WTC11 (cell line): Measurements from ENCODE around the gene CA10. TPM values are rescaled to one million over a fixed set of nuclear protein-coding genes. Genes with fewer than 3 reads are reported as not detected.

Experiments
- ATAC-seq: fragments of 200-7000 bp; cut with Tn5 transposase; 2 replicates; pipeline ENCODE4 v1.10.0; 2021; ENCODE audit warnings: mild to moderate bottlenecking, moderate library complexity
- CTCF ChIA-PET: fragments of 300-600 bp; sonication (Branson Sonifier 250); formaldehyde crosslinking; loops from one replicate; lab custom pipeline; 2021; ENCODE audit warnings: antibody characterized with exemption; lab: Charles Lee
- POLR2A ChIA-PET: fragments of 350-600 bp; sonication (Branson Sonifier 250); formaldehyde crosslinking; loops from one replicate; lab custom pipeline; 2021; ENCODE audit warnings: antibody characterized with exemption; lab: Charles Lee
- DNase-seq: peaks from one replicate; pipeline ENCODE4 v3.0.0; 2021; ENCODE audit warnings: low spot score
- H3K27ac Mint-ChIP-seq: 2 replicates; pipeline ENCODE4 v1.8.0; 2021; ENCODE audit warnings: mixed read lengths
- H3K27me3 Mint-ChIP-seq: 2 replicates; pipeline ENCODE4 v1.8.0; 2021; ENCODE audit warnings: low read depth, mild to moderate bottlenecking, moderate library complexity, mixed read lengths
- H3K36me3 Mint-ChIP-seq: 2 replicates; pipeline ENCODE4 v1.8.0; 2021; ENCODE audit warnings: mixed read lengths
- H3K4me1 Mint-ChIP-seq: 2 replicates; pipeline ENCODE4 v1.8.0; 2022; ENCODE audit warnings: mixed read lengths
- H3K4me3 Mint-ChIP-seq: 2 replicates; pipeline ENCODE4 v1.8.0; 2021; ENCODE audit warnings: mild to moderate bottlenecking, moderate library complexity, mixed read lengths
- H3K9me3 Mint-ChIP-seq: 2 replicates; pipeline ENCODE4 v1.8.0; 2021; ENCODE audit warnings: mixed read lengths
- ATF2 ChIP-seq: sonication (generic); formaldehyde crosslinking; IDR thresholded peaks from 2 replicates; pipeline ENCODE4 v1.8.1; 2022; ENCODE audit warnings: low read depth, missing genetic modification reagents, borderline replicate concordance
- ELF4 ChIP-seq: sonication (generic); formaldehyde crosslinking; IDR thresholded peaks from 2 replicates; pipeline ENCODE4 v1.8.1; 2022; ENCODE audit warnings: low read depth, mild to moderate bottlenecking, moderate library complexity, missing genetic modification reagents
- FOXJ3 ChIP-seq: sonication (generic); formaldehyde crosslinking; IDR thresholded peaks from 2 replicates; pipeline ENCODE4 v1.9.0; 2021; ENCODE audit warnings: missing genetic modification reagents, mild to moderate bottlenecking, borderline replicate concordance
- FOXP1 ChIP-seq: sonication (generic); formaldehyde crosslinking; IDR thresholded peaks from 2 replicates; pipeline ENCODE4 v1.8.0; 2022; ENCODE audit warnings: missing genetic modification reagents, mild to moderate bottlenecking, moderate library complexity, borderline replicate concordance
- GABPB1 ChIP-seq: sonication (generic); formaldehyde crosslinking; IDR thresholded peaks from 2 replicates; pipeline ENCODE4 v1.8.1; 2023; ENCODE audit warnings: mild to moderate bottlenecking, missing genetic modification reagents
- MXD4 ChIP-seq: fragments of 250-450 bp; sonication (Bioruptor Pico); IDR thresholded peaks from 2 replicates; pipeline ENCODE4 v1.8.0; 2021; ENCODE audit warnings: mild to moderate bottlenecking, moderate library complexity, borderline replicate concordance
- NR2C2 ChIP-seq: sonication (generic); formaldehyde crosslinking; IDR thresholded peaks from 2 replicates; pipeline ENCODE4 v1.8.0; 2022; ENCODE audit warnings: mild to moderate bottlenecking, missing genetic modification reagents
- SMAD3 ChIP-seq: sonication (generic); formaldehyde crosslinking; IDR thresholded peaks from 2 replicates; pipeline ENCODE4 v1.8.0; 2022; ENCODE audit warnings: missing genetic modification reagents, mild to moderate bottlenecking, borderline replicate concordance
- SOX15 ChIP-seq: fragments of 250-450 bp; sonication (Bioruptor Pico); IDR thresholded peaks from 2 replicates; pipeline ENCODE4 v1.9.0; 2021; ENCODE audit warnings: mild to moderate bottlenecking
- TCF7 ChIP-seq: sonication (generic); formaldehyde crosslinking; IDR thresholded peaks from 2 replicates; pipeline ENCODE4 v1.8.0; 2022; ENCODE audit warnings: mild to moderate bottlenecking, low read depth, missing genetic modification reagents, moderate library complexity
- TEAD4 ChIP-seq: sonication (generic); formaldehyde crosslinking; IDR thresholded peaks from 2 replicates; pipeline ENCODE4 v1.8.0; 2022; ENCODE audit warnings: mild to moderate bottlenecking, missing genetic modification reagents
- USF2 ChIP-seq: sonication (generic); formaldehyde crosslinking; IDR thresholded peaks from 2 replicates; pipeline ENCODE4 v1.8.1; 2023; ENCODE audit warnings: mild to moderate bottlenecking, missing genetic modification reagents, moderate library complexity
- ZMAT4 ChIP-seq: fragments of 250-450 bp; sonication (Bioruptor Pico); IDR thresholded peaks from 2 replicates; pipeline ENCODE4 v1.9.0; 2021; ENCODE audit warnings: mild to moderate bottlenecking
- ZNF263 ChIP-seq: sonication (generic); formaldehyde crosslinking; IDR thresholded peaks from 2 replicates; pipeline ENCODE4 v1.8.1; 2022; ENCODE audit warnings: low read depth, mild to moderate bottlenecking, moderate library complexity, missing genetic modification reagents
- ZNF317 ChIP-seq: sonication (generic); formaldehyde crosslinking; IDR thresholded peaks from 2 replicates; pipeline ENCODE4 v1.8.1; 2023; ENCODE audit warnings: low read depth, mild to moderate bottlenecking, moderate library complexity, missing genetic modification reagents, borderline replicate concordance
- ZNF416 ChIP-seq: fragments of 250-450 bp; sonication (Bioruptor Pico); IDR thresholded peaks from 2 replicates; pipeline ENCODE4 v1.9.0; 2021; ENCODE audit warnings: mild to moderate bottlenecking, inconsistent platforms
- total RNA-seq: library from RNA; stranded (reverse); gene quantifications from 3 replicates; pipeline ENCODE4 v1.2.3, GENCODE V29; 2021
- TF ChIP-seq, protein P1 (sequence below): sonication (generic); formaldehyde crosslinking; IDR thresholded peaks from 2 replicates; pipeline ENCODE4 v1.8.1; 2023; ENCODE audit warnings: mild to moderate bottlenecking, missing genetic modification reagents
- TF ChIP-seq, protein P2 (sequence below): fragments of 250-450 bp; sonication (Bioruptor Pico); IDR thresholded peaks from 2 replicates; pipeline ENCODE4 v1.8.0; 2021; ENCODE audit warnings: mild to moderate bottlenecking
- TF ChIP-seq, protein P3 (sequence below): sonication (generic); formaldehyde crosslinking; IDR thresholded peaks from 2 replicates; pipeline ENCODE4 v1.8.0; 2022; ENCODE audit warnings: mild to moderate bottlenecking, missing genetic modification reagents
- TF ChIP-seq, protein P4 (sequence below): sonication (generic); formaldehyde crosslinking; IDR thresholded peaks from 2 replicates; pipeline ENCODE4 v1.8.0; 2023; ENCODE audit warnings: missing genetic modification reagents

Gene CA10
- total RNA-seq, 1 experiment from 2014 or later = 0.90 TPM

DNA sequence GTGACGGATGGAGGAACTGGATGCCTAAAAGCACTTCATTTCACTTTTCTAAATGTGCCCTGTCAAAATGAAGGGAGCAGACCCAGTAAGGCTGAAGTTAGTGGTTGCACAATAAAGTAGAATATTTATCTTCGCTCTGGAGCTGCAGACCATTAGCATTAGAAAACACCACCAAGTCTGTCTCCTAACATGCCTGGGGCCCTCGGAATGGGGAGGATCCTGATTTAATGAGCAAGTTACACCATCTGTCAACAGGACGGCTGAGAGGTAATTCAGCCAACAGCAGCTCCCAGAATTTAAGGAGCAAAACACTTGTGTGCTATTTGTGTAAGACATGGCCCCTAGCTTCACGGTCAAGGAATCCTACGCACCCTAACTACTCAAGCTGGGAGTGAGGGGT is 22.3 kb downstream of the CA10 start:
- peaks cover 5% of the 10 kb centered on the region for H3K27me3 Mint-ChIP-seq
- H3K4me1 Mint-ChIP-seq = peaks cover 12% of the 10 kb centered on the region
- ChIA-PET POLR2A (no interaction called here), CTCF (interaction anchor here (1.7 kb wide), 1 partner anchor 30 kb away, joined by 5 read pairs; no protein-coding TSS in a partner anchor)
- H3K9me3 Mint-ChIP-seq = peaks cover 62% of the 10 kb centered on the region
- H3K4me3 Mint-ChIP-seq = no peak overlapping the region
- ATAC-seq (no peak), DNase-seq (no peak)
- H3K36me3 Mint-ChIP-seq = peaks cover 27% of the 10 kb centered on the region
- H3K27ac Mint-ChIP-seq = no peak overlapping the region
- TF ChIP-seq USF2 (CRISPR knock-in tag) (no peak), GABPB1 (CRISPR knock-in tag) (no peak), TEAD4 (no peak), FOXJ3 (CRISPR knock-in tag) (no peak), TCF7 (CRISPR knock-in tag) (no peak), NR2C2 (CRISPR knock-in tag) (no peak), MXD4 (no peak), ZNF263 (CRISPR knock-in tag) (no peak), ZMAT4 (CRISPR knock-in tag) (no peak), ATF2 (no peak), FOXP1 (CRISPR knock-in tag) (no peak), ZNF416 (CRISPR knock-in tag) (no peak), SOX15 (CRISPR knock-in tag) (no peak)
- TF ChIP-seq, protein P1, sequence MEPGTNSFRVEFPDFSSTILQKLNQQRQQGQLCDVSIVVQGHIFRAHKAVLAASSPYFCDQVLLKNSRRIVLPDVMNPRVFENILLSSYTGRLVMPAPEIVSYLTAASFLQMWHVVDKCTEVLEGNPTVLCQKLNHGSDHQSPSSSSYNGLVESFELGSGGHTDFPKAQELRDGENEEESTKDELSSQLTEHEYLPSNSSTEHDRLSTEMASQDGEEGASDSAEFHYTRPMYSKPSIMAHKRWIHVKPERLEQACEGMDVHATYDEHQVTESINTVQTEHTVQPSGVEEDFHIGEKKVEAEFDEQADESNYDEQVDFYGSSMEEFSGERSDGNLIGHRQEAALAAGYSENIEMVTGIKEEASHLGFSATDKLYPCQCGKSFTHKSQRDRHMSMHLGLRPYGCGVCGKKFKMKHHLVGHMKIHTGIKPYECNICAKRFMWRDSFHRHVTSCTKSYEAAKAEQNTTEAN = no peak
- TF ChIP-seq, protein P2, sequence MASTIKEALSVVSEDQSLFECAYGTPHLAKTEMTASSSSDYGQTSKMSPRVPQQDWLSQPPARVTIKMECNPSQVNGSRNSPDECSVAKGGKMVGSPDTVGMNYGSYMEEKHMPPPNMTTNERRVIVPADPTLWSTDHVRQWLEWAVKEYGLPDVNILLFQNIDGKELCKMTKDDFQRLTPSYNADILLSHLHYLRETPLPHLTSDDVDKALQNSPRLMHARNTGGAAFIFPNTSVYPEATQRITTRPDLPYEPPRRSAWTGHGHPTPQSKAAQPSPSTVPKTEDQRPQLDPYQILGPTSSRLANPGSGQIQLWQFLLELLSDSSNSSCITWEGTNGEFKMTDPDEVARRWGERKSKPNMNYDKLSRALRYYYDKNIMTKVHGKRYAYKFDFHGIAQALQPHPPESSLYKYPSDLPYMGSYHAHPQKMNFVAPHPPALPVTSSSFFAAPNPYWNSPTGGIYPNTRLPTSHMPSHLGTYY = no peak
- TF ChIP-seq, protein P3, sequence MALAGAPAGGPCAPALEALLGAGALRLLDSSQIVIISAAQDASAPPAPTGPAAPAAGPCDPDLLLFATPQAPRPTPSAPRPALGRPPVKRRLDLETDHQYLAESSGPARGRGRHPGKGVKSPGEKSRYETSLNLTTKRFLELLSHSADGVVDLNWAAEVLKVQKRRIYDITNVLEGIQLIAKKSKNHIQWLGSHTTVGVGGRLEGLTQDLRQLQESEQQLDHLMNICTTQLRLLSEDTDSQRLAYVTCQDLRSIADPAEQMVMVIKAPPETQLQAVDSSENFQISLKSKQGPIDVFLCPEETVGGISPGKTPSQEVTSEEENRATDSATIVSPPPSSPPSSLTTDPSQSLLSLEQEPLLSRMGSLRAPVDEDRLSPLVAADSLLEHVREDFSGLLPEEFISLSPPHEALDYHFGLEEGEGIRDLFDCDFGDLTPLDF (CRISPR knock-in tag) = no peak

GRCh38 chr17:52134641-52135040 is 23.9 kb downstream of the CA10 start:
- Mint-ChIP-seq H3K27me3 (peaks cover 5% of the 10 kb centered on the region), H3K4me3 (no peak overlapping the region), H3K36me3 (peaks cover 34% of the 10 kb centered on the region), H3K27ac (no peak overlapping the region), H3K4me1 (peaks cover 12% of the 10 kb centered on the region), H3K9me3 (peaks cover 65% of the 10 kb centered on the region)
- ChIA-PET POLR2A (no interaction called here), CTCF (no interaction called here)
- no peak for ATAC-seq
- no peak for TF ChIP-seq SMAD3
- TF ChIP-seq, protein P4, sequence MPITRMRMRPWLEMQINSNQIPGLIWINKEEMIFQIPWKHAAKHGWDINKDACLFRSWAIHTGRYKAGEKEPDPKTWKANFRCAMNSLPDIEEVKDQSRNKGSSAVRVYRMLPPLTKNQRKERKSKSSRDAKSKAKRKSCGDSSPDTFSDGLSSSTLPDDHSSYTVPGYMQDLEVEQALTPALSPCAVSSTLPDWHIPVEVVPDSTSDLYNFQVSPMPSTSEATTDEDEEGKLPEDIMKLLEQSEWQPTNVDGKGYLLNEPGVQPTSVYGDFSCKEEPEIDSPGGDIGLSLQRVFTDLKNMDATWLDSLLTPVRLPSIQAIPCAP (CRISPR knock-in tag) = no peak
- TF ChIP-seq ZNF317 = no peak
- no peak for TF ChIP-seq ELF4 (CRISPR knock-in tag)
- no peak for DNase-seq
